Measurements from ENCODE around the gene GNAZ. TPM values are rescaled to one million over a fixed set of nuclear protein-coding genes. Genes with fewer than 3 reads are reported as not detected.

Gene GNAZ
- polyA plus RNA-seq, 1 donor (not counting 4 experiments of a cell fraction or from before 2014, with no cell fraction given), result 0.03 TPM

DNA sequence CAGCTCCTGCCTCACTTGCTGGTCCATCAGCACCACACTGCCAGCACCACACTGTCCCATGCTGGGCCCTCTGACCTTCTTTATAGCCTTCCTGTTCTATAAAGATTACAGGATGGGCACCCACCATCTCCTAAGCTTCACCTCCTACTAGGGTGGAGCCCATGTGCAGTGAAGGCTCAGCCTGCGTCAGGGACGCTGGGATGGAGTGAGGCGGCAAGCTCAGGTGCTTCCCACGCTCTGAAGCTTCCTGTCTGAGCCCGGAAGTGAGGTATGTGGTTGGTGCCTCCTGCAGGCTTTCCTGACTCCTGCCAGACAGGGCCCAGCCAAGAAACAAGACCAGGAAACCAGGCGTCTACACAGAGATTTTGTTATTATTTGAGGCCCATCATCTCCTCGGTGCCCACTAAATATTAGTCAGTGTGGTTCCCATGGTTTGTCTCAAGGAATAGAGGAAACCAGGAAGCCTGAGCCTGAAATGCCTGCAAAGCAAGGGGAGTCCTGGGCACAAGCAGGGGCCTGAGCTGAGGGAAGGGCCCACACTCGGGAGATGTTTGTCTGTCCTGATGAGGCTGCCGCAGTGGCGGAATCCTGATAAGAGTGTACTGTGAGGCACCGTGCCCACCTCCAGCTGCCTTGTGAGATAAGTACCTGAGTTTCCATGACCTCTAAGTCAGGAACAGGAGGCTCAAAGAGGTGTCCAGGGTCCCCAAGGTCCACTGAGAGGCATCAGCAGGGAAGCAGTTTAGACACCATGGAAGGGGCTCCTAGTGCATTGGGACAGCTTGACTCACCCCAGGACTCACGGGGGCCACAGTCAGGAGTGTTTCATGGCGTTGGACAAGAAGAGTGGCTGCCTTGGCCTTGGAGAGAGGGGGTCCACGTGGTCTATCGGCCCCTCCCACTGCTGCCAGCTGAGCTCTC is 49.4 kb downstream of the GNAZ start:
- Histone ChIP-seq H3K4me2 (ENCODE audit: control insufficient read depth, extremely low read depth, insufficient read depth, low read depth, low read length) (no peak overlapping the region), H3K4me1 (ENCODE audit: control insufficient read depth, extremely low read depth, insufficient read depth, low read length) (no peaks in the 10 kb centered on the region), H3K36me3 (ENCODE audit: control insufficient read depth in 2 of 2, extremely low read depth in 1 of 2, insufficient read depth in 2 of 2, low read length in 2 of 2) (no peaks in the 10 kb centered on the region), H3K9me1 (ENCODE audit: control insufficient read depth, extremely low read depth, insufficient read depth, low read length) (no peaks in the 10 kb centered on the region), H3K27me3 (ENCODE audit: control insufficient read depth, extremely low read depth, insufficient read depth, low read length) (peaks cover 5% of the 10 kb centered on the region), H3K79me2 (ENCODE audit: control insufficient read depth, insufficient read depth, low read length) (no peaks in the 10 kb centered on the region), H3K4me3 (ENCODE audit: control insufficient read depth in 2 of 3, extremely low read depth in 1 of 3, insufficient read depth in 2 of 3, low read depth in 1 of 3, low read length in 3 of 3) (no peak overlapping the region), H3K9ac (ENCODE audit: control insufficient read depth, extremely low read depth, insufficient read depth, low read length) (no peak overlapping the region), H3K27ac (ENCODE audit: control insufficient read depth, insufficient read depth, low read length) (no peak overlapping the region), H4K20me1 (ENCODE audit: control insufficient read depth, extremely low read depth, insufficient read depth, low read length) (no peaks in the 10 kb centered on the region), H3K9me3 (ENCODE audit: control insufficient read depth, low read depth, low read length) (no peaks in the 10 kb centered on the region), H2AFZ (ENCODE audit: control insufficient read depth, low read length) (no peak overlapping the region)
- dilution Hi-C loops (cut with MboI; ENCODE audit: extremely low pct_ligation_motif_present, low sequenced_read_pairs), result no loop called here
- FAIRE-seq (no peak), DNase-seq (ENCODE audit: low read depth, low spot score) (no peak)
- no peak for TF ChIP-seq EZH2 (IDR thresholded peaks at IDR 0.05; ENCODE audit: low read length)
- TF ChIP-seq, protein P1, sequence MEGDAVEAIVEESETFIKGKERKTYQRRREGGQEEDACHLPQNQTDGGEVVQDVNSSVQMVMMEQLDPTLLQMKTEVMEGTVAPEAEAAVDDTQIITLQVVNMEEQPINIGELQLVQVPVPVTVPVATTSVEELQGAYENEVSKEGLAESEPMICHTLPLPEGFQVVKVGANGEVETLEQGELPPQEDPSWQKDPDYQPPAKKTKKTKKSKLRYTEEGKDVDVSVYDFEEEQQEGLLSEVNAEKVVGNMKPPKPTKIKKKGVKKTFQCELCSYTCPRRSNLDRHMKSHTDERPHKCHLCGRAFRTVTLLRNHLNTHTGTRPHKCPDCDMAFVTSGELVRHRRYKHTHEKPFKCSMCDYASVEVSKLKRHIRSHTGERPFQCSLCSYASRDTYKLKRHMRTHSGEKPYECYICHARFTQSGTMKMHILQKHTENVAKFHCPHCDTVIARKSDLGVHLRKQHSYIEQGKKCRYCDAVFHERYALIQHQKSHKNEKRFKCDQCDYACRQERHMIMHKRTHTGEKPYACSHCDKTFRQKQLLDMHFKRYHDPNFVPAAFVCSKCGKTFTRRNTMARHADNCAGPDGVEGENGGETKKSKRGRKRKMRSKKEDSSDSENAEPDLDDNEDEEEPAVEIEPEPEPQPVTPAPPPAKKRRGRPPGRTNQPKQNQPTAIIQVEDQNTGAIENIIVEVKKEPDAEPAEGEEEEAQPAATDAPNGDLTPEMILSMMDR (optimal IDR thresholded peaks at IDR 0.05 in 1 of 3, IDR thresholded peaks at IDR 0.05 in 1 of 3, conservative IDR thresholded peaks at IDR 0.05 in 1 of 3; ENCODE audit: extremely low read depth in 1 of 3, insufficient read depth in 2 of 3, low read length in 3 of 3), result no peak

DNA sequence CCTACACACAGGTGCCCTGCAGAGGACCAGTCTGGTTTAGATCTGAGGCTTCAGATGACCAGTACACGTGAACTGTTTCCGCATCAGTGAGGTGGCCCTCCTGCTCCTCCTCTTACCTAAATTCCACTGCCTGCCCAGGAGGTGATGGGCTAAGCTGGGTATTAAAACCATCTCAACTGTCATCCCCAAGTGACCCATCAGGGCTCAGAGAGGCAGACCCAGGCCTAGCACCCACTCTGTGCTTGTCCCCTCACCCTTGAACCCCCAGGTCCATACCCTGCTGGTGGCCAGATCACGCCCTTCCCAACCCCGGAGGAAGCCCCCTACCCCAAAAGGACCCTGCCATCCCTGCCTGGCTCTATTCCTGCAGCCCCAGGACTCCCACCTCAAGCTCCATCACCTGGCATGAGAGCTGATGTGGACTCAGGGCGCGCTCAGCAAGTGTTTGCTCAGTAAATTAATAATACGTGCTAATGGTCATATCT is 50.1 kb downstream of the GNAZ start:
- Histone ChIP-seq H3K4me2 (ENCODE audit: control insufficient read depth, extremely low read depth, insufficient read depth, low read depth, low read length) (no peak overlapping the region), H3K4me3 (ENCODE audit: control insufficient read depth in 2 of 3, extremely low read depth in 1 of 3, insufficient read depth in 2 of 3, low read depth in 1 of 3, low read length in 3 of 3) (no peak overlapping the region), H4K20me1 (ENCODE audit: control insufficient read depth, extremely low read depth, insufficient read depth, low read length) (no peaks in the 10 kb centered on the region), H3K79me2 (ENCODE audit: control insufficient read depth, insufficient read depth, low read length) (no peaks in the 10 kb centered on the region), H3K4me1 (ENCODE audit: control insufficient read depth, extremely low read depth, insufficient read depth, low read length) (no peaks in the 10 kb centered on the region), H2AFZ (ENCODE audit: control insufficient read depth, low read length) (no peak overlapping the region), H3K27me3 (ENCODE audit: control insufficient read depth, extremely low read depth, insufficient read depth, low read length) (peaks cover 4% of the 10 kb centered on the region), H3K36me3 (ENCODE audit: control insufficient read depth in 2 of 2, extremely low read depth in 1 of 2, insufficient read depth in 2 of 2, low read length in 2 of 2) (no peaks in the 10 kb centered on the region), H3K9me1 (ENCODE audit: control insufficient read depth, extremely low read depth, insufficient read depth, low read length) (no peaks in the 10 kb centered on the region), H3K27ac (ENCODE audit: control insufficient read depth, insufficient read depth, low read length) (no peak overlapping the region), H3K9me3 (ENCODE audit: control insufficient read depth, low read depth, low read length) (no peaks in the 10 kb centered on the region), H3K9ac (ENCODE audit: control insufficient read depth, extremely low read depth, insufficient read depth, low read length) (no peak overlapping the region)
- FAIRE-seq (no peak), DNase-seq (ENCODE audit: low read depth, low spot score) (no peak)
- no peak for TF ChIP-seq EZH2 (IDR thresholded peaks at IDR 0.05; ENCODE audit: low read length)
- TF ChIP-seq, protein P1 (optimal IDR thresholded peaks at IDR 0.05 in 1 of 3, IDR thresholded peaks at IDR 0.05 in 1 of 3, conservative IDR thresholded peaks at IDR 0.05 in 1 of 3; ENCODE audit: extremely low read depth in 1 of 3, insufficient read depth in 2 of 3, low read length in 3 of 3), result no peak
- dilution Hi-C loops (cut with MboI; ENCODE audit: extremely low pct_ligation_motif_present, low sequenced_read_pairs), result no loop called here

Data from keratinocyte (primary cell).